Measurements from ENCODE around the gene AGMAT. TPM values are rescaled to one million over a fixed set of nuclear protein-coding genes. Genes with fewer than 3 reads are reported as not detected.
A peak's percentile ranks its signal among the peaks of the same experiment; 100 is the strongest.

Gene AGMAT
- total RNA-seq, 2 donors from 2014 or later = 0.21 TPM; not detected in 1

- no peaks in the 10 kb centered on the region for H3K27me3 ChIP-seq (replicated peaks; ENCODE audit: insufficient read depth)
These were observed 60.4 kb downstream of the AGMAT start for GRCh38 chr1:15524283-15525049.

GRCh38 chr1:15524021-15524282 is 60.9 kb downstream of the AGMAT start, which contains the start of gene CASP9:
TSS of gene CASP9 (minus strand) at chr1:15524215. CDS start at chr1:15524200, 15 bp downstream.
- Histone ChIP-seq H3K4me3 (peak within 1 kb of the TSS; percentile 98), H3K27ac (peak within 1 kb of the TSS; percentile 87 to 88), H3K4me1 (ENCODE audit: control insufficient read depth in 1 of 2, low read depth in 2 of 2) (peaks cover 18 to 37% of the 10 kb centered on the region in 2 donors), H3K9me3 (no peaks in the 10 kb centered on the region), H3K36me3 (no peaks in the 10 kb centered on the region), H3K27me3 (replicated peaks; ENCODE audit: insufficient read depth) (no peaks in the 10 kb centered on the region)
- DNase-seq (ENCODE audit: low spot score) (no peak), ATAC-seq (ENCODE audit: insufficient number of reproducible peaks, low FRiP score, low read depth) (no peak)
- no peak for TF ChIP-seq CTCF (IDR thresholded peaks at IDR 0.05)

More at GRCh38 chr1:15524283-15525049, 60.4 kb downstream of the AGMAT start:
- TF ChIP-seq CTCF (IDR thresholded peaks at IDR 0.05) = no peak
- H3K36me3 ChIP-seq = no peaks in the 10 kb centered on the region
- H3K4me3 ChIP-seq = peak overlapping the region; percentile 98
- DNase-seq (ENCODE audit: low spot score) (peak; percentile 98), ATAC-seq (ENCODE audit: insufficient number of reproducible peaks, low FRiP score, low read depth) (peak; percentile 61)
- H3K27ac ChIP-seq = peak overlapping the region; percentile 87 to 88
- H3K9me3 ChIP-seq = no peaks in the 10 kb centered on the region
- peaks cover 18 to 37% of the 10 kb centered on the region in 2 donors for H3K4me1 ChIP-seq (ENCODE audit: control insufficient read depth in 1 of 2, low read depth in 2 of 2)

- H3K36me3 ChIP-seq = no peaks in the 10 kb centered on the region
These were observed 61.5 kb downstream of the AGMAT start for GRCh38 chr1:15523104-15524020.

GRCh38 chr1:15522551-15522950 is 62.3 kb downstream of the AGMAT start:
- TF ChIP-seq CTCF (IDR thresholded peaks at IDR 0.05) = no peak
- Histone ChIP-seq H3K27ac (no peak overlapping the region), H3K9me3 (no peaks in the 10 kb centered on the region), H3K27me3 (replicated peaks; ENCODE audit: insufficient read depth) (no peaks in the 10 kb centered on the region), H3K4me3 (no peak overlapping the region), H3K4me1 (ENCODE audit: control insufficient read depth in 1 of 2, low read depth in 2 of 2) (peaks cover 16 to 27% of the 10 kb centered on the region in 2 donors), H3K36me3 (no peaks in the 10 kb centered on the region)
- no peak for ATAC-seq (ENCODE audit: insufficient number of reproducible peaks, low FRiP score, low read depth)
- DNase-seq (ENCODE audit: low spot score) = no peak

More at GRCh38 chr1:15523104-15524020, 61.5 kb downstream of the AGMAT start:
- DNase-seq (ENCODE audit: low spot score) (no peak), ATAC-seq (ENCODE audit: insufficient number of reproducible peaks, low FRiP score, low read depth) (no peak)
- peak overlapping the region; percentile 61 to 88 for H3K27ac ChIP-seq
- peaks cover 17 to 35% of the 10 kb centered on the region in 2 donors for H3K4me1 ChIP-seq (ENCODE audit: control insufficient read depth in 1 of 2, low read depth in 2 of 2)
- H3K9me3 ChIP-seq = no peaks in the 10 kb centered on the region
- peak overlapping the region; percentile 72 for H3K4me3 ChIP-seq
- H3K27me3 ChIP-seq (replicated peaks; ENCODE audit: insufficient read depth) = no peaks in the 10 kb centered on the region
- no peak for TF ChIP-seq CTCF (IDR thresholded peaks at IDR 0.05)

Other genes starting within 250 kb of the AGMAT start
- 10 to 100 TPM; 36.0 to 71.3 TPM for gene EFHD2, start 175.2 kb downstream of the AGMAT start, total RNA-seq
- under 1 TPM in 1 of 2 donors, not detected in 1; 0.95 TPM for gene CTRC, start 146.6 kb downstream of the AGMAT start, total RNA-seq
- gene CELA2A, start 128.3 kb downstream of the AGMAT start, total RNA-seq = not detected
- gene CELA2B, start 108.9 kb downstream of the AGMAT start, total RNA-seq = not detected
- gene CASP9, start 60.8 kb downstream of the AGMAT start, total RNA-seq = 10 to 100 TPM; 14.2 to 18.8 TPM
- gene DNAJC16, start 58.2 kb downstream of the AGMAT start, total RNA-seq = 10 to 100 TPM; 14.1 to 28.6 TPM
- 10 to 100 TPM; 19.6 to 37.5 TPM for gene DDI2, start 32.4 kb upstream of the AGMAT start, total RNA-seq
- 10 to 100 TPM; 53.7 to 74.6 TPM for gene PLEKHM2, start 99.3 kb upstream of the AGMAT start, total RNA-seq
- gene SLC25A34, start 151.2 kb upstream of the AGMAT start, total RNA-seq = 1 to 10 TPM; 2.4 to 7.5 TPM
- gene TMEM82, start 157.4 kb upstream of the AGMAT start, total RNA-seq = not detected
- gene FBLIM1, start 173.7 kb upstream of the AGMAT start, total RNA-seq = 100 to 1,000 TPM; 731 to 997 TPM
- gene UQCRHL, start 222.6 kb upstream of the AGMAT start, total RNA-seq = under 1 TPM; 0.81 to 0.99 TPM

Data from thoracic aorta (tissue), 2 donors.